HepG2 (cell line): ENCODE measurements around the gene WDR5B. TPM values are rescaled to one million over a fixed set of nuclear protein-coding genes. Genes with fewer than 3 reads are reported as not detected.

Source experiments
- ATAC-seq: fragments of 200-7000 bp; cut with Tn5 transposase; 3 replicates; pipeline ENCODE4 v1.9.1; 2020; ENCODE audit warnings: mild to moderate bottlenecking, moderate library complexity
- BruUV-seq: library from RNA; stranded (reverse); fragments of 400-500 nt; replicated peaks from 2 replicates; lab custom pipeline; 2021; lab: Mats Ljungman, UMichigan
- CTCF ChIA-PET: fragments of 300-600 bp; formaldehyde crosslinking; extraction: SDS; loops from one replicate; lab custom pipeline; 2021; ENCODE audit warnings: low total read pairs, inconsistent platforms, low intra/inter-chr PET ratio; lab: Yijun Ruan, JAX
- POLR2A ChIA-PET: fragments of 350-600 bp; sonication (Branson Sonifier 250); formaldehyde crosslinking; loops from one replicate; lab custom pipeline; 2020; ENCODE audit warnings: antibody characterized with exemption, inconsistent platforms; lab: Yijun Ruan, JAX
- DNase-seq: peaks from one replicate; pipeline ENCODE4 v3.0.0-alpha.2; 2015; ENCODE audit warnings: low spot score
- FAIRE-seq: peaks from 3 replicates; lab custom pipeline; 2011; peaks lifted over from hg19 to GRCh38; lab: Jason Lieb, UNC
- H2AFZ ChIP-seq: one replicate; pipeline ENCODE4 v1.6.1; 2011; ENCODE audit warnings: low read length, inconsistent platforms
- H3K27ac ChIP-seq: fragments of 300-600 bp; 3 replicates; pipeline ENCODE4 v1.8.0; 2011; ENCODE audit warnings: mixed run types, mild to moderate bottlenecking, mixed read lengths, low read length, inconsistent platforms; ENCODE audit not compliant: insufficient read depth; ENCODE audit errors: extremely low read length
- H3K27me3 ChIP-seq, 2 experiments: fragments of 200-600 bp in 1 of 2; 2 replicates in 1 of 2; 3 replicates in 1 of 2; pipeline versions ENCODE4 v1.6.0 to v1.8.0; 2011; ENCODE audit warnings: low read length in 2 of 2, mild to moderate bottlenecking in 2 of 2, moderate library complexity in 2 of 2, inconsistent platforms in 1 of 2; ENCODE audit not compliant: insufficient read depth in 2 of 2, control insufficient read depth in 1 of 2
- H3K36me3 ChIP-seq, 2 experiments: fragments of 200-600 bp in 1 of 2; replicated peaks in 1 of 2; 2 replicates in 1 of 2; 3 replicates in 1 of 2; pipeline versions ENCODE4 v1.5.1 to v1.8.0; 2011; ENCODE audit warnings: low read length in 2 of 2, inconsistent platforms in 1 of 2; ENCODE audit not compliant: insufficient read depth in 2 of 2, control insufficient read depth in 1 of 2
- H3K4me1 ChIP-seq: 2 replicates; pipeline ENCODE4 v1.5.1; 2012; ENCODE audit warnings: low read length, inconsistent platforms; ENCODE audit not compliant: insufficient read depth
- H3K4me2 ChIP-seq: 2 replicates; pipeline ENCODE4 v1.6.0; 2011; ENCODE audit warnings: low read depth, low read length, inconsistent platforms
- H3K4me3 ChIP-seq, 3 experiments: fragments of 200-600 bp in 1 of 3; sonication (generic), shearing (Covaris generic) in 1 of 3; replicated peaks in 1 of 3; 2 replicates each; pipeline ENCODE4 v1.5.1; 2011 to 2016; ENCODE audit warnings: low read length in 3 of 3, inconsistent platforms in 2 of 3, low read depth in 2 of 3, mild to moderate bottlenecking in 2 of 3, control low read depth in 1 of 3, mixed read lengths in 1 of 3; ENCODE audit not compliant: insufficient read depth in 1 of 3
- H3K79me2 ChIP-seq: one replicate; pipeline ENCODE4 v1.6.1; 2011; ENCODE audit warnings: low read length, inconsistent platforms; ENCODE audit not compliant: insufficient read depth
- H3K9ac ChIP-seq: 2 replicates; pipeline ENCODE4 v1.6.0; 2011; ENCODE audit warnings: mild to moderate bottlenecking, low read depth, low read length, inconsistent platforms; ENCODE audit not compliant: insufficient read depth
- H3K9me3 ChIP-seq: 2 replicates; pipeline ENCODE4 v1.5.1; 2012; ENCODE audit warnings: mild to moderate bottlenecking, low read length
- H4K20me1 ChIP-seq: 2 replicates; pipeline ENCODE4 v1.6.0; 2011; ENCODE audit warnings: inconsistent platforms, mild to moderate bottlenecking, low read length, moderate library complexity; ENCODE audit not compliant: insufficient read depth
- NR0B2 ChIP-seq: sonication (generic); formaldehyde crosslinking; IDR thresholded peaks from 2 replicates; pipeline ENCODE4 v1.4.0; 2020; ENCODE audit warnings: mild to moderate bottlenecking, missing genetic modification reagents
- RARA ChIP-seq: IDR thresholded peaks from 2 replicates; pipeline ENCODE4 v1.6.1; 2016; ENCODE audit warnings: missing genetic modification reagents, missing compliant biosample characterization
- REPIN1 ChIP-seq: sonication (generic); formaldehyde crosslinking; IDR thresholded peaks from 2 replicates; pipeline ENCODE4 v1.8.0; 2022; ENCODE audit warnings: missing genetic modification reagents, low read depth, mild to moderate bottlenecking, borderline replicate concordance
- SRF ChIP-seq: IDR thresholded peaks from 2 replicates; pipeline ENCODE4 v1.6.1; 2011; ENCODE audit warnings: mild to moderate bottlenecking, low read depth, low read length, moderate library complexity
- THAP9 ChIP-seq: sonication (generic); formaldehyde crosslinking; IDR thresholded peaks from 2 replicates; pipeline ENCODE4; 2020; ENCODE audit warnings: missing genetic modification reagents, mild to moderate bottlenecking, borderline replicate concordance
- ZFP91 ChIP-seq: sonication (generic); formaldehyde crosslinking; IDR thresholded peaks from 2 replicates; pipeline ENCODE4 v1.9.0; 2022; ENCODE audit warnings: missing genetic modification reagents, mild to moderate bottlenecking, borderline replicate concordance
- ZNF280D ChIP-seq: sonication (generic); formaldehyde crosslinking; IDR thresholded peaks from 2 replicates; pipeline ENCODE4 v1.5.1; 2020; ENCODE audit warnings: mild to moderate bottlenecking, missing genetic modification reagents
- ZNF296 ChIP-seq: sonication (generic); formaldehyde crosslinking; conservative IDR thresholded peaks from 2 replicates; pipeline ENCODE4 v1.5.0; 2020; ENCODE audit warnings: mild to moderate bottlenecking, missing genetic modification reagents
- ZNF639 ChIP-seq: conservative IDR thresholded peaks from 2 replicates; pipeline ENCODE4 v1.6.1; 2018; ENCODE audit warnings: missing genetic modification reagents
- ZNF652 ChIP-seq: IDR thresholded peaks from 2 replicates; pipeline ENCODE4 v1.6.1; 2016; ENCODE audit warnings: low read depth, borderline replicate concordance
- ZNF784 ChIP-seq: sonication (generic); formaldehyde crosslinking; IDR thresholded peaks from 2 replicates; pipeline ENCODE4 v1.5.1; 2020; ENCODE audit warnings: missing genetic modification reagents, mild to moderate bottlenecking, borderline replicate concordance
- WGBS: methylation state at CpG from one replicate; pipeline ENCODE4 v1.1.6; 2017; ENCODE audit warnings: low lambda C conversion rate; 5-methylcytosine and 5-hydroxymethylcytosine counted together
- in situ Hi-C: cut with HindIII; loops from 2 replicates; pipeline ENCODE4 v1.10.0; 2017; ENCODE audit warnings: low pct_unique_long_range_greater_than_20kb; ENCODE audit not compliant: extremely low pct_ligation_motif_present
- intact Hi-C: fragments of 100-400 bp; cut with micrococcal nuclease; formaldehyde crosslinking; loops from one replicate; pipeline ENCODE4 v1.10.0; 2022; ENCODE audit not compliant: unreplicated experiment
- polyA plus RNA-seq, 8 experiments: library from polyadenylated mRNA; depleted of rRNA in 3 of 8; stranded (reverse) in 7 of 8; unstranded in 1 of 8; fragments of >200 nt; fragmentation: Illumina TruSeq in 4 of 8; extraction: Trizol in 4 of 8; gene quantifications; 2 replicates each; pipeline versions ENCODE4 v1.2.1 to v1.2.3, GENCODE V29; 2011 to 2016; ENCODE audit warnings: low read depth in 4 of 8, missing spikeins in 1 of 8, mixed read lengths in 1 of 8; ENCODE audit not compliant: insufficient read depth in 1 of 8
- total RNA-seq, 5 experiments: library from RNA; depleted of rRNA; stranded (reverse); fragments of >200 nt; fragmentation: Illumina TruSeq; extraction: Trizol; gene quantifications; 2 replicates each; pipeline ENCODE4 v1.2.3, GENCODE V29; 2016; ENCODE audit warnings: low read depth in 1 of 5

The WDR5B gene
- total and polyA plus RNA-seq, 2 of the 13 experiments (the other 11 are each of a cell fraction or from before 2014, with no cell fraction given) = 2.5 to 3.6 TPM

- whole genome bisulfite sequencing = 99% methylated on average over 9 of the region's 9 CpGs
- DNase-seq (no peak), ATAC-seq (no peak), FAIRE-seq (no peak)
- ChIA-PET POLR2A (no interaction called here), CTCF (no interaction called here)
- intact Hi-C loops (no loop called here), in situ Hi-C loops (no loop called here)
- H3K79me2 ChIP-seq = no peaks in the 10 kb centered on the region
- H3K27ac ChIP-seq = no peak overlapping the region
- no TSS peak for BruUV-seq
- no peak overlapping the region for H3K4me2 ChIP-seq
- H2AFZ ChIP-seq = no peak overlapping the region
- H3K4me3 ChIP-seq = no peak overlapping the region
- H3K4me1 ChIP-seq = no peaks in the 10 kb centered on the region
- no peaks in the 10 kb centered on the region for H4K20me1 ChIP-seq
- H3K27me3 ChIP-seq = no peaks in the 10 kb centered on the region
- H3K9ac ChIP-seq = no peak overlapping the region
- H3K36me3 ChIP-seq = peaks cover 1 to 52% of the 10 kb centered on the region in 2 experiments
- H3K9me3 ChIP-seq = no peaks in the 10 kb centered on the region
- no peak for TF ChIP-seq REPIN1 (CRISPR knock-in tag)
- no peak for TF ChIP-seq RARA (CRISPR knock-in tag)
- TF ChIP-seq ZFP91 = no peak
- TF ChIP-seq SRF = no peak
- no peak for TF ChIP-seq ZNF639
- no peak for TF ChIP-seq ZNF280D (CRISPR knock-in tag)
- TF ChIP-seq ZNF652 (CRISPR knock-in tag) = no peak
- no peak for TF ChIP-seq NR0B2 (CRISPR knock-in tag)
- TF ChIP-seq ZNF784 = no peak
- no peak for TF ChIP-seq THAP9 (CRISPR knock-in tag)
- no peak for TF ChIP-seq ZNF296 (CRISPR knock-in tag)
These were observed 20.1 kb upstream of the WDR5B start for GRCh38 chr3:122435950-122436349.
